SK-N-SH treated with all-trans-retinoic acid at 6 μM for 48 hours (cell line): ENCODE results near the gene ASIC1.
A peak's percentile ranks its signal among the peaks of the same experiment; 100 is the strongest.

Experiments
- ATAC-seq: fragments of 200-7000 bp; cut with Tn5 transposase; 3 replicates; pipeline ENCODE4 v1.9.1; 2020; ENCODE audit warnings: mild to moderate bottlenecking, moderate library complexity
- ARNTL ChIP-seq: fragments of 450-650 bp; formaldehyde crosslinking; IDR thresholded peaks from 2 replicates; pipeline ENCODE4 v1.5.0; 2020; ENCODE audit warnings: low read depth, mild to moderate bottlenecking, moderate library complexity, borderline replicate concordance
- BACH2 ChIP-seq: fragments of 250-450 bp; sonication (Bioruptor Pico); IDR thresholded peaks from 2 replicates; pipeline ENCODE4 v1.9.0; 2021; ENCODE audit warnings: mild to moderate bottlenecking, borderline replicate concordance
- CREB5 ChIP-seq: fragments of 250-450 bp; sonication (Bioruptor Pico); IDR thresholded peaks from 2 replicates; pipeline ENCODE4 v1.5.1; 2020; ENCODE audit warnings: low read depth, mild to moderate bottlenecking, moderate library complexity
- CSDC2 ChIP-seq: fragments of 250-450 bp; sonication (Bioruptor Pico); IDR thresholded peaks from 2 replicates; pipeline ENCODE4 v1.5.0; 2020; ENCODE audit warnings: mild to moderate bottlenecking, moderate library complexity
- CSRNP3 ChIP-seq: fragments of 250-450 bp; sonication (Bioruptor Pico); IDR thresholded peaks from 2 replicates; pipeline ENCODE4 v1.5.1; 2021; ENCODE audit warnings: mild to moderate bottlenecking, moderate library complexity
- ESRRG ChIP-seq: fragments of 250-450 bp; sonication (Bioruptor Pico); IDR thresholded peaks from 2 replicates; pipeline ENCODE4 v1.6.1; 2021; ENCODE audit warnings: mild to moderate bottlenecking
- GLIS3 ChIP-seq: fragments of 250-450 bp; sonication (Bioruptor Pico); IDR thresholded peaks from 2 replicates; pipeline ENCODE4 v1.5.0; 2020; ENCODE audit warnings: mild to moderate bottlenecking, moderate library complexity
- ISL1 ChIP-seq: fragments of 250-450 bp; sonication (Bioruptor Pico); IDR thresholded peaks from 2 replicates; pipeline ENCODE4 v2.1.2; 2022; ENCODE audit warnings: mild to moderate bottlenecking, moderate library complexity
- PPARA ChIP-seq: fragments of 250-450 bp; sonication (Bioruptor Pico); IDR thresholded peaks from 2 replicates; pipeline ENCODE4 v1.5.0; 2020; ENCODE audit warnings: mild to moderate bottlenecking, borderline replicate concordance
- RARB ChIP-seq: fragments of 250-450 bp; sonication (Bioruptor Pico); IDR thresholded peaks from 2 replicates; pipeline ENCODE4 v1.8.0; 2021; ENCODE audit warnings: mild to moderate bottlenecking, moderate library complexity
- SNAI2 ChIP-seq: fragments of 250-450 bp; sonication (Bioruptor Pico); IDR thresholded peaks from 2 replicates; pipeline ENCODE4 v1.5.0; 2020; ENCODE audit warnings: mild to moderate bottlenecking, moderate library complexity
- TCF4 ChIP-seq: fragments of 250-450 bp; sonication (Bioruptor Pico); IDR thresholded peaks from 2 replicates; pipeline ENCODE4 v1.8.0; 2021; ENCODE audit warnings: mild to moderate bottlenecking, moderate library complexity, borderline replicate concordance
- TOX ChIP-seq: fragments of 250-450 bp; sonication (Bioruptor Pico); IDR thresholded peaks from 2 replicates; pipeline ENCODE4 v1.8.0; 2021; ENCODE audit warnings: mild to moderate bottlenecking, moderate library complexity, borderline replicate concordance
- ZC3H10 ChIP-seq: fragments of 250-450 bp; sonication (Bioruptor Pico); IDR thresholded peaks from 2 replicates; pipeline ENCODE4 v1.5.1; 2021; ENCODE audit warnings: mild to moderate bottlenecking, moderate library complexity
- ZFP3 ChIP-seq: fragments of 250-450 bp; sonication (Bioruptor Pico); IDR thresholded peaks from 2 replicates; pipeline ENCODE4 v1.5.0; 2020; ENCODE audit warnings: mild to moderate bottlenecking, moderate library complexity
- ZFP30 ChIP-seq: fragments of 450-650 bp; formaldehyde crosslinking; IDR thresholded peaks from 2 replicates; pipeline ENCODE4 v1.5.0; 2022; ENCODE audit warnings: mild to moderate bottlenecking, moderate library complexity
- ZNF565 ChIP-seq: fragments of 450-650 bp; formaldehyde crosslinking; conservative IDR thresholded peaks from 2 replicates; pipeline ENCODE4 v1.5.0; 2020; ENCODE audit warnings: low read depth, mild to moderate bottlenecking, moderate library complexity
- ZNF70 ChIP-seq: fragments of 450-650 bp; formaldehyde crosslinking; IDR thresholded peaks from 2 replicates; pipeline ENCODE4 v1.5.0; 2020; ENCODE audit warnings: mild to moderate bottlenecking, moderate library complexity
- ZNF8 ChIP-seq: fragments of 450-650 bp; formaldehyde crosslinking; IDR thresholded peaks from 2 replicates; pipeline ENCODE4 v1.5.0; 2020; ENCODE audit warnings: mild to moderate bottlenecking, moderate library complexity
- TF ChIP-seq, protein P1 (sequence below): fragments of 250-450 bp; sonication (Bioruptor Pico); IDR thresholded peaks from 2 replicates; pipeline ENCODE4 v1.8.0; 2020; ENCODE audit warnings: mild to moderate bottlenecking, moderate library complexity, borderline replicate concordance

Gene ASIC1

GRCh38 chr12:50101663-50102062, 44.3 kb downstream of the ASIC1 start:
- peak; percentile 67 for ATAC-seq
- TF ChIP-seq, protein P1, sequence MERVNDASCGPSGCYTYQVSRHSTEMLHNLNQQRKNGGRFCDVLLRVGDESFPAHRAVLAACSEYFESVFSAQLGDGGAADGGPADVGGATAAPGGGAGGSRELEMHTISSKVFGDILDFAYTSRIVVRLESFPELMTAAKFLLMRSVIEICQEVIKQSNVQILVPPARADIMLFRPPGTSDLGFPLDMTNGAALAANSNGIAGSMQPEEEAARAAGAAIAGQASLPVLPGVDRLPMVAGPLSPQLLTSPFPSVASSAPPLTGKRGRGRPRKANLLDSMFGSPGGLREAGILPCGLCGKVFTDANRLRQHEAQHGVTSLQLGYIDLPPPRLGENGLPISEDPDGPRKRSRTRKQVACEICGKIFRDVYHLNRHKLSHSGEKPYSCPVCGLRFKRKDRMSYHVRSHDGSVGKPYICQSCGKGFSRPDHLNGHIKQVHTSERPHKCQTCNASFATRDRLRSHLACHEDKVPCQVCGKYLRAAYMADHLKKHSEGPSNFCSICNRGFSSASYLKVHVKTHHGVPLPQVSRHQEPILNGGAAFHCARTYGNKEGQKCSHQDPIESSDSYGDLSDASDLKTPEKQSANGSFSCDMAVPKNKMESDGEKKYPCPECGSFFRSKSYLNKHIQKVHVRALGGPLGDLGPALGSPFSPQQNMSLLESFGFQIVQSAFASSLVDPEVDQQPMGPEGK (CRISPR knock-in tag), result no peak
- TF ChIP-seq CSDC2 (no peak), ZNF565 (CRISPR knock-in tag) (no peak), GLIS3 (no peak), ESRRG (CRISPR knock-in tag) (no peak), ZFP3 (CRISPR knock-in tag) (no peak), PPARA (no peak), BACH2 (no peak), ZC3H10 (no peak), CSRNP3 (no peak), ZFP30 (no peak), TOX (CRISPR knock-in tag) (no peak), RARB (CRISPR knock-in tag) (no peak), ISL1 (no peak)

DNA sequence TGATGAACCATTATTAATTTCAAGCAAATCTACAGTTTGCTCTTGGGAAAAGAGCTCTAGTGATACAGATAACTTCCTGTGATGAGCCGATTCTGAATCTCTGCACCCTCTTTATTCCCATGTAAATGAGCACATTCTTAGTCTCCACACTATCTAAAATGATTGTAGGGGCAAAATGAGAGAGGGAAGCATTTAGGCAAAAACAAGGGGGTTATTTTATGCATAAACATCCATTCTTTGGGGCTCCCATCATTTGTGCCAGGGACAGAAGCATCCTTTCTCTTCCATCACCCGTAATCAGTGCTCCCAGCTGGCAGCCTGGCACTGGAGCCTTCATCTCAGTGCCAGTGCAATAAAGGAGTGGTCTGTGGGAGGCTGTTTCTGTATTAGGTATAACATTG, 44.7 kb downstream of the ASIC1 start:
- no peak for ATAC-seq
- TF ChIP-seq, protein P1 (CRISPR knock-in tag), result no peak

- TF ChIP-seq ZNF70 (CRISPR knock-in tag) (no peak), CREB5 (CRISPR knock-in tag) (no peak), ARNTL (CRISPR knock-in tag) (no peak), RARB (CRISPR knock-in tag) (no peak), ESRRG (CRISPR knock-in tag) (no peak), ZFP30 (no peak), TCF4 (CRISPR knock-in tag) (no peak), ZNF8 (CRISPR knock-in tag) (no peak), ZFP3 (CRISPR knock-in tag) (no peak), ZC3H10 (no peak), PPARA (no peak)
- TF ChIP-seq, protein P1 (CRISPR knock-in tag), result no peak
- no peak for ATAC-seq
Measured at GRCh38 chr12:50102646-50103309, 45.4 kb downstream of the ASIC1 start.

DNA sequence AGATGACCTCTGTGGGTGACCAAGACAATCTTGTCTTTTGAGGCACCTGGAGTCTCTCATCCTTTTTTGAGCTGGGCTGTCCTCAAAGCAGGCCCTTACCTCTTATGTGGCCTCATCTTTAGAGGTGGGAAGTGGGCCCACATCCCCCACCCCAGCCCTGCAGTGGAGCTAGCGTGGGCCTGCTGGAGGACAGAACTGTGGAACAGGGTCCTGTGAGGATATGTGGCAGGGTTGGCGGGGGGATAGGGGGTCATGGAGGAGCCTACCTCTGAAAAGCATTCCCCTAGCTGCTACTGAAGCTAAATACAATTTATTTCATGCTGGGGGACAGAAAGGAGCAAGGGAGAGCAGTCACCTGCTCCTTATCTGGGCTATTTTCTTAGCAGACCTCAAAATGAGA, 46.0 kb downstream of the ASIC1 start:
- ATAC-seq, result no peak
- TF ChIP-seq SNAI2, result no peak
- no peak for TF ChIP-seq ZNF8 (CRISPR knock-in tag)
